IPS-18c (cell line): ENCODE results near the gene HIVEP3.

Experiments used
- H3K4me3 ChIP-seq: 2 replicates; pipeline ENCODE4 v1.7.0; 2013; ENCODE audit warnings: low read depth, mild to moderate bottlenecking, low read length, moderate library complexity; ENCODE audit not compliant: insufficient read depth
- H3K9me3 ChIP-seq: one replicate; pipeline ENCODE4 v1.6.1; 2013; ENCODE audit warnings: mild to moderate bottlenecking, low read length, moderate library complexity; ENCODE audit not compliant: control insufficient read depth, insufficient read depth

HIVEP3 gene

GRCh38 chr1:41661428-41662060 lies 257.2 kb downstream of the HIVEP3 start:
- H3K4me3 ChIP-seq, result peak overlapping the region; percentile 52

GRCh38 chr1:41660570-41661427 lies 257.9 kb downstream of the HIVEP3 start:
- H3K4me3 ChIP-seq, result no peak overlapping the region
- no peaks in the 10 kb centered on the region for H3K9me3 ChIP-seq

More at GRCh38 chr1:41661428-41662060, 257.2 kb downstream of the HIVEP3 start:
- no peaks in the 10 kb centered on the region for H3K9me3 ChIP-seq

GRCh38 chr1:41659903-41660302 lies 258.8 kb downstream of the HIVEP3 start:
- H3K4me3 ChIP-seq, result no peak overlapping the region
- H3K9me3 ChIP-seq, result no peaks in the 10 kb centered on the region

GRCh38 chr1:41659159-41659495 lies 259.6 kb downstream of the HIVEP3 start:
- Histone ChIP-seq H3K9me3 (no peaks in the 10 kb centered on the region), H3K4me3 (no peak overlapping the region)

GRCh38 chr1:41658431-41659158 lies 260.1 kb downstream of the HIVEP3 start:
- H3K4me3 ChIP-seq, result no peak overlapping the region
- no peaks in the 10 kb centered on the region for H3K9me3 ChIP-seq

- no peaks in the 10 kb centered on the region for H3K9me3 ChIP-seq
- no peak overlapping the region for H3K4me3 ChIP-seq
These were observed 260.9 kb downstream of the HIVEP3 start for GRCh38 chr1:41657679-41658295.

GRCh38 chr1:41656825-41657500 lies 261.8 kb downstream of the HIVEP3 start:
- H3K4me3 ChIP-seq, result no peak overlapping the region
- no peaks in the 10 kb centered on the region for H3K9me3 ChIP-seq

GRCh38 chr1:41656068-41656467 lies 262.7 kb downstream of the HIVEP3 start:
- H3K9me3 ChIP-seq, result no peaks in the 10 kb centered on the region
- no peak overlapping the region for H3K4me3 ChIP-seq

GRCh38 chr1:41655632-41656031 lies 263.1 kb downstream of the HIVEP3 start:
- Histone ChIP-seq H3K9me3 (no peaks in the 10 kb centered on the region), H3K4me3 (no peak overlapping the region)

- no peaks in the 10 kb centered on the region for H3K9me3 ChIP-seq
- H3K4me3 ChIP-seq, result no peak overlapping the region
These were observed 265.1 kb downstream of the HIVEP3 start for GRCh38 chr1:41653574-41653973.

- H3K9me3 ChIP-seq, result no peaks in the 10 kb centered on the region
- H3K4me3 ChIP-seq, result no peak overlapping the region
These were observed 266.1 kb downstream of the HIVEP3 start for GRCh38 chr1:41652384-41653265.

- H3K4me3 ChIP-seq, result no peak overlapping the region
- no peaks in the 10 kb centered on the region for H3K9me3 ChIP-seq
These were observed 268.5 kb downstream of the HIVEP3 start for GRCh38 chr1:41650028-41650880.

GRCh38 chr1:41649396-41650027 lies 269.2 kb downstream of the HIVEP3 start:
- H3K9me3 ChIP-seq, result no peaks in the 10 kb centered on the region
- H3K4me3 ChIP-seq, result no peak overlapping the region

- H3K9me3 ChIP-seq, result no peaks in the 10 kb centered on the region
- no peak overlapping the region for H3K4me3 ChIP-seq
These were observed 269.9 kb downstream of the HIVEP3 start for GRCh38 chr1:41648844-41649243.

GRCh38 chr1:41648230-41648629 lies 270.5 kb downstream of the HIVEP3 start:
- H3K4me3 ChIP-seq, result no peak overlapping the region
- no peaks in the 10 kb centered on the region for H3K9me3 ChIP-seq
